ENCODE results near the gene CARD6.
"Not testable (repeated sequence)": the region's sequence is repeated elsewhere in the genome, so short reads cannot be mapped to it uniquely, and the experiment has no call there.

Gene CARD6, protein sequence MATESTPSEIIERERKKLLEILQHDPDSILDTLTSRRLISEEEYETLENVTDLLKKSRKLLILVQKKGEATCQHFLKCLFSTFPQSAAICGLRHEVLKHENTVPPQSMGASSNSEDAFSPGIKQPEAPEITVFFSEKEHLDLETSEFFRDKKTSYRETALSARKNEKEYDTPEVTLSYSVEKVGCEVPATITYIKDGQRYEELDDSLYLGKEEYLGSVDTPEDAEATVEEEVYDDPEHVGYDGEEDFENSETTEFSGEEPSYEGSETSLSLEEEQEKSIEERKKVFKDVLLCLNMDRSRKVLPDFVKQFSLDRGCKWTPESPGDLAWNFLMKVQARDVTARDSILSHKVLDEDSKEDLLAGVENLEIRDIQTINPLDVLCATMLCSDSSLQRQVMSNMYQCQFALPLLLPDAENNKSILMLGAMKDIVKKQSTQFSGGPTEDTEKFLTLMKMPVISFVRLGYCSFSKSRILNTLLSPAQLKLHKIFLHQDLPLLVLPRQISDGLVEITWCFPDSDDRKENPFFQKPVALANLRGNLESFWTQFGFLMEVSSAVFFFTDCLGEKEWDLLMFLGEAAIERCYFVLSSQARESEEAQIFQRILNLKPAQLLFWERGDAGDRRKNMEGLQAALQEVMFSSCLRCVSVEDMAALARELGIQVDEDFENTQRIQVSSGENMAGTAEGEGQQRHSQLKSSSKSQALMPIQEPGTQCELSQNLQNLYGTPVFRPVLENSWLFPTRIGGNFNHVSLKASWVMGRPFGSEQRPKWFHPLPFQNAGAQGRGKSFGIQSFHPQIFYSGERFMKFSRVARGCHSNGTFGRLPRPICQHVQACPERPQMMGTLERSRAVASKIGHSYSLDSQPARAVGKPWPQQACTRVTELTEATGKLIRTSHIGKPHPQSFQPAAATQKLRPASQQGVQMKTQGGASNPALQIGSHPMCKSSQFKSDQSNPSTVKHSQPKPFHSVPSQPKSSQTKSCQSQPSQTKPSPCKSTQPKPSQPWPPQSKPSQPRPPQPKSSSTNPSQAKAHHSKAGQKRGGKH

DNA sequence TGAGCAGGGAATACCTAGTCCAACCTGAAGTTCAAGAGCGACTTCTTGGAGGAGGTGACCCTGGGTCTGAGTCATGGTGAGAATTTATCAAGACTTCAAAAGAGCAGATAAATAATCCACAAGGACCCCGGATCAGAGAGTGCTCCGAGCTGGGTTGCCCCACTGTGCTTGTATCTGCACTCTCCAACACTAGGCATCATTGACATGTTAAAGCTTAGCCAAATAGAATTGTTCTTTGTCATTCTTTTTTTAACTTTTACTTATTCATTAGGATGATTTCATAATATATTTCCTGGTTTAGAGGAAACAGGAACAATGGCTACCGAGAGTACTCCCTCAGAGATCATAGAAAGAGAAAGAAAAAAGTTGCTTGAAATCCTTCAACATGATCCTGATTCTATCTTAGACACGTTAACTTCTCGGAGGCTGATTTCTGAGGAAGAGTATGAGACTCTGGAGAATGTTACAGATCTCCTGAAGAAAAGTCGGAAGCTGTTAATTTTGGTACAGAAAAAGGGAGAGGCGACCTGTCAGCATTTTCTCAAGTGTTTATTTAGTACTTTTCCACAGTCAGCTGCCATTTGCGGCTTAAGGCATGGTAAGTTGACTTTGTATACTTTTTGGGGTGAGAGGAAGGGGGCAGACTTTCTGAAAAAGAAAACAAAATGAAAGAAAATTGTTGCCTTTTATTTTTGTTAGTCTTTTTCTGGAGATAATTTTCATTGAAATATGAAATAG lies at the start of gene CARD6:
TSS of gene CARD6 (plus strand) at position 300 of the 738 bp plus-strand sequence. CDS start at position 316, 16 bp downstream.
- peak; percentile 17 for DNase-seq

DNA sequence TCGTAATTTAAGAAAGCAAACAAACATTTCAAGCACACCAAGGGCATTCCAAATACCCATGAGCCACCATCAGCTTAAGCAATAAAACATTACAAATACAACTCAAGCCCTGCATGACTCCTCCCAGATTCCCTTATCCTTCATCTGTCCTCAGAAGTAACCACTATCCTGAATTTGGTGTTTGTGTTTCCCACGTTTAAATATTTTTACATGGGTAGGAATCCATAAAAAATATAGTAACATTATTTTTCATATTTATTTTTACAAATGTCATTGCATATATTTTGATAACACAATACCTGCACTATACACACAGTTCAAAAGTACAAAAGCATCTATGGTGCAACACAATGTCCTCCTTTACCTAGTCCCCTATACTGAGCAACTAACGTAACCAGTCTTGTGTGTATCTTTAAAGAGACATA lies 49.4 kb upstream of the CARD6 start:
- no peak for DNase-seq

DNA sequence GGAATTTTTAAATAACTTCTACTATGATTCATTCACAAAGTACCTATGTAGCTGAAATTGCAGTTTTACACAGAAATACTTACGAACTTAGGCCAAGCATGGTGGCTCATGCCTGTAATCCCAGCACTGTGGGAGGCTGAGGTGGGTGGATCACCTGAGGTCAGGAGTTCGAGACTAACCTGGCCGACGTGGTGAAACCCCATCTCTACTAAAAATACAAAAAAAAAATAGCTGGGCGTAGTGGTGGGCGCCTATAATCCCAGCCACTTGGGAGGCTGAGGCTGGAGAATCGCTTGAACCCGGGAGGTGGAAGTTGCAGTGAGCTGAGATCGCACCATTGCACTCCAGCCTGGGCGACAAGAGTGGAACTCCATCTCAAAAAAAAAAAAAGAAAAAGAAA lies 48.5 kb upstream of the CARD6 start:
- DNase-seq, result not testable (repeated sequence)

DNA sequence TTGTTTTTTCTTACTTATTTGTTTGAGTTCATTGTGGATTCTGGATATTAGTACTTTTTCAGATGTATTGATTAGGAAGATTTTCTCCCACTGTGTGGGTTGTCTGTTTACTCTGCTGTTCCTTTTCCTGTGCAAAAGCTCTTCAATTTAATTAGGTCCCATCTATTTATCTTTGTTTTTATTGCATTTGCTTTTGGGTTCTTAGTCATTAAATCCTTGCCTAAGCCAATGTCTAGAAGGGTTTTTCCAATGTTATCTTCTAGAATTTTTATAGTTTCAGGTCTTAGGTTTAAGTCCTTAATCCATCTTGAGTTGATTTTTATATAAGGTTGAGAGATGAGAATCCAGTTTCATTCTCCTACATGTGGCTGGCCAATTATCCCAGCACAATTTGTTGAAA lies 46.8 kb upstream of the CARD6 start:
- not testable (repeated sequence) for DNase-seq

DNA sequence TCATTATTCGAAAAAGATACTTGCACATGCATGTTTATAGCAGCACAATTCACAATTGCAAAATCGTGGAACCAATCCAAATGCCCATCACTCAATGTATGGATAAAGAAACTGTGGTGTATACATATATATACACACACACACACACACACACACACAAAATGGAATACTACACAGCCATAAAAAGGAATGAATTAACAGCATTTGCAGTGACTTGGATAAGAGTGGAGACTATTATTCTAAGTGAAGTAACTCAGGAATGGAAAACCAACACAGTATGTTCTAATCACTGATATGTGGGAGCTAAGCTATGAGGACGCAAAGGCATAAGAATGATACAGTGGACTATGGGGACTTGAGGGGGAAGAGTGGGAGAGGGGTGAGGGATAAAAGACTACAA lies 46.3 kb upstream of the CARD6 start:
- not testable (repeated sequence) for DNase-seq

DNA sequence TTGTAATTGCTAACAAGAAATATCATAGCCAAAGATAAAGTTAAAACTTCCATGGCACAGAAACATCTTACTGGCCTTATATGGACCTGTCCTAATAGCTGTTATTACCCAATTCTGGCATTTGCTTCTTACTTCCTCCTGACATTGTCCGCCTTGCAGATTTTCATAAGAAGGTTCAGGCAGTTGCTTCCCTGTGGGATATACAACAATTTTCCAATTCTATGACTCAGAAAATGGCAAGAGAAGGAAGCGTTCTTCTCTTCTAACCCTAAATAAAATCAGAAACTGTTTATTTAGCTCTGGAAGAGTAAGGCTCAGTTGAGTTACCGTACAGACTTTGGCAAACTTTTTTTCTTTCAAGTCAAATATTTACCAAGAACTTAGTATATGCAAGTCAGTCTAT lies 44.7 kb upstream of the CARD6 start:
- no peak for DNase-seq

DNA sequence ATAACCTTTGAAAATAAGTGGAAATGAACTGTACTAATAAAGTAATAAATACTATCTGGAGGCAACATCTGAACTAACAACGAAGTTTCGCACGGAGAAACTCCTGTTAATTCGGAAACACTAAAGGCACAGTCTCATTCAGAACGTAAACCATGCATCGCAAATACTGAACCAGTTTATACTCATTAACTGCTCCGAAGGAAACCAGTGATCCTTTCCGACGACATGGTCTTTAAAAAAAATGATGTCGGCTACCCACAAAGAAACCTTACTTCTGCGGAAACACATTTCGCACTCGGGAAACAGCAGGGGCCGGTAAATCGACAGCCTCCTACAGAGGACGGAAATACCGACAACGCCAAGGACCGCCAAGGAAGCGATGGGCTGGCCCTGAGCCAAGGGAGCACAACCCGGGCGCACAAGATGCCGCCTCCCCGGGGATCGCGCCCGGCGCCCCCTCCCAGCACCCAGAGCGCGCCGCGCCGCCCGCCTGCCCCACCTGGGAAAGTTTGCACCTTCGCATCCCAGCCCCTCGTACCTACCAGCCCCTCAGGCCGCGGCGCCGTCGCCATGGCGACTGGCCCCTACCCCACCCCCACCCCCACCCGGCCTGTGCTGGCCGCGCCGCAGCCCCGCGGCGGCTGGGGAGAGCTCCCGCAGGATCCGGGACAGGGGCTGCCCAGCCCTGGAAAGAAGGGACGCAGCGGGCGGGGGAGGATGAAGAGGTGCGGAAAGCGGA lies 43.7 kb upstream of the CARD6 start:
- peak; percentile 83 for DNase-seq

DNA sequence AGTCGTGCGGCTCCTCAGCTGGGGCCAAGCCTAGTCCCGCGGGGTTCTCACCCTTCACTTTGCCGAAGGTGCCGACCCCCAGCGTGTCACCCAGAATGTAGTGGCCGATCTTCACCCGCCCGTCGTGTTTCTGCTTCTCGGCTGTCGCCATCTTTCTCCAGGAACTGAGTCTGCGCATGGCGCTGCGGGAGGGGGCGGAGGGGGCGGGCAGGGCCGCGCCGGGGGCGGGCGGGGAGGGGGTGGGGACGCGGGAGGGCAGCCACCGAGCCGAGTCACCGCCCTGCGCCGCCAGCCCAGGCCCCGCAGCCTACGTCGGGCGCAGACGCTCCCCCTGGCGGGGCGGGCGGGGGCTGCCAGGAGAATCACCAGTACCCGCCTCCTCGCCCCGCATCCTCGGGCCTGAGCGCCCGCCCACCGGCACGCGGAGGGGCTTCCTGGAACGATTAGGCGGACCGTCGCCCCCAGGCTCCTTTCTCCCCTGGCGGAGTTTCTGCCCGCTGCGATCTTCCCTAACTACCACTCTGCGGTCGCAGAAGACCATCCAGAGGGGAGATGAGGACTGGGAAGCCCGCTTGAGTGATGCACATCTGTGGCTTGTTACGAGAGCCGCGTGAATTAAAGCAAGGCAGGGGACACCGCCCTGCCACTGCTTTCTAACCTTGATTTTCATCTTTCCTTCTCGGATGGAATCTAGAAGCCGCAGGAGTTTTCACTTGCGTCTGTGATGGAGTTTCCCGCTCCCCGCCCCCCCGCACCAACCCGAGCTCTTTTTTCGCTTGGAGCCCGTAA lies 43.0 kb upstream of the CARD6 start, which contains the start of gene PRKAA1:
TSS of gene PRKAA1 (minus strand) at position 363 of the 789 bp plus-strand sequence. CDS start at position 178, 185 bp downstream.
- DNase-seq, result peak; percentile 91

DNA sequence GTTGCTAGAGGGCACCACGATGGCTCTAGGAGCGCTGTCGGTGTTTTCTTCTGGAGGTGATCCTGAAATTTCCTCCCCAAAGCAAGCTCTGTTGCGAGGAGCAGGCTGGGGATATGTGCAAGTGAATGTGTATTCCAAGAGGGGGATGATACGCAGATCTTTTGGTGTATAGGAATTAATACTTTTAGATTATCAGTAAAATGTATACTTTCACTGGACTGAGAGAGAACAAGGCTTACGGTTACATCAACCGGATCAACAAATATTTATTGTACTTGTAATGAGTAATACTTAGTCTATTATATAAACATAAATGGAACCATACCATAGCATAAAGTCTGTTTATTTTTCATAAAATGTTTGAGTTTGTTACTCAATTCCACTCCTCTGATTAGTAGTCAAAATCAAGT lies 42.4 kb upstream of the CARD6 start:
- DNase-seq, result no peak

DNA sequence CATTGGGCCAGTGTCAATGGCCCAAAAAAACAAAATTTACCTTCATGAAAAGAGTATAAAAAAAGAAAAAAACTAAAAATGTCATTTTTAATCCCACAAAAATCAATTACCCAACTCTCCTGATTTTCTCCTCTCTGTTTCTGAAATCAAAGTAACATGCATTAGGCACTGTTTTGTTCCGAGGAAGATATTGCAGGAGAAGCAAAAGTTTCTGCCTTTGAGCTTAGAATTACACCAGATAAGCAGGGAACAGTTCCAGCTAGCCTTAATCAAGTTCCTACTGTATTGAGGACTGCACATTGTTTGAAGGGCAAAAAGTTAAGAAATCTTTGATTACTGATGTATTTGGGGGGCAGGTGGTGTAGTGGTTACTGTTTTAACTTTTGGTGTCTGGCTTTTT lies 41.9 kb upstream of the CARD6 start:
- DNase-seq, result no peak

DNA sequence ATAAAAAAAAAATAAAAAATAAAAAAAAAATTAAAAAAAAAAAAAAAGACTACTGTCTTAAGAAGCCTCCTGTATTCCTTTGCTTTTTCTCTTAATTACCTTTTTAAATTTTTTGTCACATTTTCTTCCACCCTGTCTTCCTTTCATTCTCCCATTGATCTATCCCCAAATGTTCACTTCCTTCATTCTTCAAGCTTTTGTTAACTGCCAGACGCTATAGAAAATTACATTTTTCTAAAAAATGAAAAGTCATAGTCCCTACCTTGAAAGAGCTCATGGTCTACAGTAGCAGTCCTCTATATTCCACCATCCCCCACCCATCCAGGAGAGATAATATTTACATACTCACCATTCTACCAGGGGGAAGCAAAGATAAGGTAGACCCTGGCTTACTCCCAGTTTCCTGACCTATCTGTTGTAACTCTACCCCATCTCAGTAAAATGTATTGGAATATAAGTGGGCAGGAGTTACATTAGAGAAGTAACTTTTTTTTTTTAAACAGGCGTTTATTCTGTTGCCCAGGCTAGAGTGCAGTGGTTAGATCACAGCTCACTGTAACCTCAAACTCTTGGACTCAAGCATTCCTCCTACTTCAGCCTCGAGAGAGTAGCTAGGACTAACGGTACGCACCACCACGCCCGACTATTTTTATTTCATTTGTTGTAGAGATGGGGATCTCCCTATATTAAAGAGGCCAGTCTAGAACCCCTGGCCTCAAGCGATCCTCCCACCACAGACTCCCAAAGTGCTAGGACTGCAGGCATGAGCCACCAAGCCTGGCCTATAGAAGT lies 39.2 kb upstream of the CARD6 start:
- DNase-seq, result no peak

DNA sequence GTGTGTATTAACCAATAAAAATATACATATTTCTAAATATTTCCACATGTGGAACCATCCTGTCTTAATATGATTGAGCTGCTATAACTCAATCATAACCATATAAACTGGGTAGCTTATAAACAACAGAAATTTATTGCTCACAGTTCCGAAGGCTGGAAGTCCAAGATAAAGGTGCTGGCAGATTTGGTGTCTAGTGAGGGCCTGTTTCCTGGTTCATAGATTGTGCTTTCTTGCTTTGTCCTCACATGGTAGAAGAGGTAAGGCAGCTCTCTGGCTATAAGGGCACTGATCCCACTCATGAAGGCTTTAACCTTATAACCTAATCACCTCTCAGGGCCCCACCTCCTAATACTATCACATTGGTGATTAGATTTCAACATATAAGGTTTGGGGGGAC lies 29.0 kb upstream of the CARD6 start:
- no peak for DNase-seq

DNA sequence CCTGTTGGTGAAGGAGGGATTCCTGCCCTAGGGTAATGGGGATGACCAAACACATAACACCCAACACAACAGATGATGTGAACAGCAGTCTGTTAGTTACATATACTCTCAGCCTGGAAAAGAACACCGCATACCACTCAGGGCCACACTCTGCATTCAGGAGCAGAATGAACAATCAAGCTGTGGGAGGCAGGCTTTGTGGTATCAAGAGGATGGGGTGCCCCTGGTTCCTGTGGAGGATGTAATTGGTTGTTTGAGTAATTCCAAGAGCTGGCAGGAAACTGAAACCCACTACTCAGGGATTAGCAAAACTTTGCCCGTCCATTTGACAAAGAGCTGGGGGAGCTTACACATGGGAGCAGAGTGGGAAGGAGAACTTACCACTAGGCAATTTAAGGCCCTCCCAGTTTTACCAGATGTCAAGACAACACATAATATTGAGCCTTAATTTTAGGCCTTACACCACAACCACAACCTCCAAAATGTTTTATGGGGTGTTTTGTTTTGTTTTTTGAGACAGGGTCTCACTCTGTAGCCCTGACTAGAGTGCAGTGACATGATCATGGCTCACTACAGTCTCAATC lies 27.4 kb upstream of the CARD6 start:
- DNase-seq, result no peak

DNA sequence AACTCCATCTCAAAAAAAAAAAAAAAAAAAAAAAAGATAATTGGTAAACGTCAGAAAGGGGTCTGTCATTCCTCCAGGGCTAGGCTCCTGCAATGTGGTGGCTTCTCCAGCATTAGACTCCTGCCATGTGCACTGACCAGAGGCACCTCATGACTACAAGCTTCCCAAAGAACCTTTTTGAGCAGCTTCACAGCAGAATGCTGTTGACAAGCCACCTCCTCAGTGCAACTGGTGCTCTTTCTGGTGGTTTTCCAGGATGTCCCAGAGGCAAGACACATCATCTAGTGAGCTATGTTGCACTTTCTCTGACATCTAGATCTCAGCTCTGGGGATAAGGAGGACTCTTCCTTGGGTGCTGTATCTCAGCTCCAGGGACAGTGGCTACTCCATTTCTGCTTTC lies 17.7 kb upstream of the CARD6 start:
- no peak for DNase-seq

DNA sequence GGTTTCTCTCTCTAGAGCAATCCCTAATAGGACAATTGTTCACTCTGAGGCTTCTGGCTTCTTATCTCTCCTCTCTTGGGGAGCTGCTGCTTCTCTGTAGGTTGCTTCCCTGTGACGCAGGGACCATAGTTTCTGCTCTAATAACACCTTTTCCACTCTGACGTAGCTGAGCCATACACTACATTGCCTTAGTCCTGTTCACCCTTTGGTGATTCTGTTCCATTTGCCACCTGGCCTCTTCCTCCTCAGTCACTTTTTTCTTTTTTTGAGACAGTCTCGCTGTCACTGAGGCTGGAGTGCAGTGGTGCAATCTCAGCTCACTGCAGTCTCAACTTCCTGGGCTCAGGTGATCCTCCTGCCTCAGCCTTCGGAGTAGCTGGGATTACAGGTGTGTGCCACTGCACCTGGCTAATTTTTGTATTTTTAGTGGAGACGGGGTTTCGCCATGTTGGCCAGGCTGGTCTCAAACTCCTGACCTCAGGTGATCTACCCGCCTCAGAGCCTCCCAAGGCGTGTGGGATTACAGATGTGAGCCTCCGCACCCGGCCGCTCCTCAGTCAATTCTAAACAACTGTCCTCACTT lies 15.6 kb upstream of the CARD6 start:
- DNase-seq, result not testable (repeated sequence)

DNA sequence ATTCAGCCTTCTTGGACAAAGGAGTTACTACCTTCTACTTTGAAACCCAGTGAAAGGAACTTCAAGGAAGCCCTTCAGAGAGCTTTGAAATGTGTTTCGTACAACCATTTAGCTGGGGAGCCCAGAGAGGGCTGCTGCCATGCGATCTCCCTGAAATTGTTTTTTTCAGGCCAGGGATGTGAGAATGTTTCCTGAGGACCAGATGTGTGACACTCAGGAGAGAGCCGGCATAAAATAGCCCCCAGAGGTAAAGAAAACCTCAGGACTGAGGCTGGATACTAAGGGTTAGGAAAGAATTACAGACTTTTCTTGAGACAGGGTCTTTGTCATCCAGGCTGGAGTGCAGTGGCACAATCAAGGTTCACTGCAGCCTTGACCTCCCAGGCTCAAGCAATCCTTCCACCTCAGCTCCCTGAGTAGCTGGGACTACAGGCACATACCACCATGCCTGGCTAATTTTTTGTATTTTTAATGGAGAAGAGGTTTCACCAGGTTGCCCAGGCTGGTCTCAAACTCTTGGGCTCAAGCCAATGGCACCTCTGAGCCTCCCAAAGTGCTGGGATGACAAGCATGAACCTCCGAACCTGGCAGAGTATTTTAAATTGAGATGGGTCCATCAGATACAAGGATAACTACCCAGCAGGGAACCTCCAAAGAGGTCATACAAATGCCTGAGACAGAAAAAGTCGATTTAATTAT lies 14.5 kb upstream of the CARD6 start:
- no peak for DNase-seq

DNA sequence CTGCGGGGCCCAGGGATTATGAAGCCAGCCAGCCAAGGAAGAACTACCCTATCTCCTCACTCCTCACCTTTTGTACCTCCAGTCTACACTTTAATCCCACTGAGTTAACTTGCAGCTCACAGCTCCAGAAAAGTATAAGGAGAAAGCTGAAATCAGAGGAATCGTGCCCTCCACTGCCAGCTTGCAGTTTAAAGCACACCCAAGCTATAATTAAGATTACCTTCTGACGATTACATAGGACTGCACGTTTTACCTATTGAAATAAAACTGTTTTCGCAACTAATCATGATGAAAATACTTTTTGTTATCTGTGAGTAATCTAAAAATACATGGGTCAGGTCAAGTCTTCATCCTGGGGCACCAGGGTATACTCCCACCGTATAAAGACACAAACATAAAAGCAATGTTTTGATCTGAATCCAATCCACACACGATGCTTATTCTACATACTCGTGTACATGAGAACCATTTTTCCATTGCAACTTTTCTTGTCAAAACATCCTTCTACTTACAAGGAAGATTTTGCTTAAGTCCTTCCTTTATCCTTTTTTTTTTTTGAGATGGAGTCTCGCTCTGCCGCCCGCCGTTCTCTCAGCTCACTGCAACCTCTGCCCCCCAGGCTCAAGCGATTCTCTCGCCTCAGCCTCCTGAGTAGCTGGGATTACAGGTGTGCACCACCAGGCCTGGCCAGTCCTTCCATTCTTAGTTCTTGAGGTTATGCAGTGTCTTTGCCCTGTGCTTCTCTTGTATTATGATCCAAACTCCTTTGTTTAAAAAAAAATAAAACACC lies 13.8 kb upstream of the CARD6 start:
- no peak for DNase-seq
